CD8-positive, alpha-beta memory T cell (primary cell): ENCODE measurements around the gene DENND5A. TPM values are rescaled to one million over a fixed set of nuclear protein-coding genes. Genes with fewer than 3 reads are reported as not detected.
"Not testable (repeated sequence)": the region's sequence is repeated elsewhere in the genome, so short reads cannot be mapped to it uniquely, and the experiment has no call there.

ENCODE experiments used
- CTCF ChIA-PET: fragments of 350-600 bp; sonication (Branson Sonifier 250); formaldehyde crosslinking; loops from one replicate; lab custom pipeline; 2021; ENCODE audit warnings: antibody characterized with exemption; lab: Charles Lee
- POLR2A ChIA-PET: fragments of 350-600 bp; sonication (Branson Sonifier 250); formaldehyde crosslinking; loops from one replicate; lab custom pipeline; 2021; ENCODE audit warnings: antibody characterized with exemption; lab: Charles Lee
- DNase-seq, 5 donors: peaks; one replicate each; pipeline versions ENCODE4 v3.0.0 to v3.0.0-alpha.2; 2020 to 2022; ENCODE audit warnings: mixed read lengths in 1 of 5
- H3K27ac ChIP-seq: one replicate; pipeline ENCODE4 v1.7.0; 2013; ENCODE audit warnings: low read depth, mild to moderate bottlenecking, low read length, moderate library complexity
- H3K27me3 ChIP-seq: 2 replicates; pipeline ENCODE4 v1.7.0; 2013; ENCODE audit warnings: low read length, mild to moderate bottlenecking; ENCODE audit not compliant: insufficient read depth, poor library complexity, severe bottlenecking
- H3K36me3 ChIP-seq: 2 replicates; pipeline ENCODE4 v1.7.0; 2013; ENCODE audit warnings: mild to moderate bottlenecking, low read length, moderate library complexity; ENCODE audit not compliant: insufficient read depth
- H3K4me1 ChIP-seq: 2 replicates; pipeline ENCODE4 v1.7.0; 2013; ENCODE audit warnings: mild to moderate bottlenecking, low read length, moderate library complexity; ENCODE audit not compliant: insufficient read depth
- H3K4me3 ChIP-seq: 2 replicates; pipeline ENCODE4 v1.7.0; 2013; ENCODE audit warnings: mild to moderate bottlenecking, low read length
- H3K9me3 ChIP-seq: 2 replicates; pipeline ENCODE4 v1.7.0; 2013; ENCODE audit warnings: mild to moderate bottlenecking, low read length
- H3K27ac Mint-ChIP-seq, 8 donors: one replicate each; pipeline ENCODE4 v1.8.0; 2020 to 2021; ENCODE audit warnings: mixed read lengths in 8 of 8, mild to moderate bottlenecking in 6 of 8, inconsistent platforms in 3 of 8, moderate library complexity in 3 of 8
- H3K27me3 Mint-ChIP-seq, 2 donors: one replicate each; pipeline ENCODE4 v1.8.0; 2020 to 2021; ENCODE audit warnings: mixed read lengths in 2 of 2, mild to moderate bottlenecking in 1 of 2, moderate library complexity in 1 of 2
- H3K36me3 Mint-ChIP-seq, 3 donors: one replicate each; pipeline ENCODE4 v1.8.0; 2020 to 2021; ENCODE audit warnings: mixed read lengths in 3 of 3, inconsistent platforms in 1 of 3, mild to moderate bottlenecking in 1 of 3
- H3K4me1 Mint-ChIP-seq, 3 donors: one replicate each; pipeline ENCODE4 v1.8.0; 2020 to 2021; ENCODE audit warnings: mixed read lengths in 3 of 3, inconsistent platforms in 1 of 3, mild to moderate bottlenecking in 1 of 3
- H3K4me3 Mint-ChIP-seq, 7 donors: one replicate each; pipeline ENCODE4 v1.8.0; 2020 to 2021; ENCODE audit warnings: mixed read lengths in 7 of 7, mild to moderate bottlenecking in 6 of 7, moderate library complexity in 4 of 7, inconsistent platforms in 2 of 7
- H3K9me3 Mint-ChIP-seq, 5 donors: one replicate each; pipeline ENCODE4 v1.8.0; 2020 to 2022; ENCODE audit warnings: mixed read lengths in 5 of 5, mild to moderate bottlenecking in 3 of 5, moderate library complexity in 2 of 5, inconsistent platforms in 1 of 5
- polyA plus RNA-seq: library from polyadenylated mRNA; unstranded; fragments of 300-500 nt; fragmentation: Illumina TruSeq; gene quantifications from one replicate; pipeline ENCODE4 v1.2.3, GENCODE V29; 2021
- total RNA-seq, 2 experiments: library from RNA; stranded (reverse); gene quantifications; one replicate each; pipeline ENCODE4 v1.2.3, GENCODE V29; 2021

The DENND5A gene
- total and polyA plus RNA-seq, 3 experiments from 2014 or later, result 13.1 to 27.9 (median 25.8) TPM

- no peaks in the 10 kb centered on the region for H3K36me3 ChIP-seq
- no peak for DNase-seq
- H3K4me3 ChIP-seq, result no peak overlapping the region
- Mint-ChIP-seq H3K27ac (no peak overlapping the region), H3K9me3 (no peaks in the 10 kb centered on the region), H3K4me3 (no peak overlapping the region), H3K36me3 (no peaks in the 10 kb centered on the region), H3K27me3 (peaks cover 0 to 2% of the 10 kb centered on the region in 2 donors), H3K4me1 (peaks cover 10 to 21% (median 15%) of the 10 kb centered on the region in 3 donors)
- ChIA-PET POLR2A (interaction anchor here (0.5 kb wide), 1 partner anchor 217 kb away, joined by 3 read pairs; no protein-coding TSS in a partner anchor), CTCF (no interaction called here)
- no peak overlapping the region for H3K27ac ChIP-seq
- H3K27me3 ChIP-seq, result no peaks in the 10 kb centered on the region
- H3K4me1 ChIP-seq, result peaks cover 6% of the 10 kb centered on the region
- H3K9me3 ChIP-seq, result no peaks in the 10 kb centered on the region
Measured at GRCh38 chr11:9225748-9226298, 39.3 kb downstream of the DENND5A start.

GRCh38 chr11:9222654-9223053 is 42.5 kb downstream of the DENND5A start:
- Histone ChIP-seq H3K36me3 (no peaks in the 10 kb centered on the region), H3K4me1 (no peaks in the 10 kb centered on the region), H3K27me3 (no peaks in the 10 kb centered on the region), H3K27ac (no peak overlapping the region), H3K4me3 (no peak overlapping the region), H3K9me3 (no peaks in the 10 kb centered on the region)
- H3K36me3 Mint-ChIP-seq, result no peaks in the 10 kb centered on the region
- H3K27me3 Mint-ChIP-seq, result peaks cover 0 to 2% of the 10 kb centered on the region in 2 donors
- H3K9me3 Mint-ChIP-seq, result no peaks in the 10 kb centered on the region
- peaks cover 2 to 15% (median 6%) of the 10 kb centered on the region in 3 donors for H3K4me1 Mint-ChIP-seq
- peak overlapping the region in 1 of 8 donors; percentile 66 for H3K27ac Mint-ChIP-seq
- H3K4me3 Mint-ChIP-seq, result no peak overlapping the region
- ChIA-PET CTCF (interaction anchor here (0.6 kb wide), 1 partner anchor 31 kb away, joined by 3 read pairs; no protein-coding TSS in a partner anchor), POLR2A (no interaction called here)
- DNase-seq, result no peak

GRCh38 chr11:9220853-9221252 is 44.3 kb downstream of the DENND5A start:
- H3K4me1 Mint-ChIP-seq, H3K27ac ChIP-seq, H3K36me3 ChIP-seq, H3K4me1 ChIP-seq, DNase-seq, H3K9me3 Mint-ChIP-seq, H3K9me3 ChIP-seq, H3K4me3 Mint-ChIP-seq, H3K27ac Mint-ChIP-seq, H3K27me3 Mint-ChIP-seq, H3K4me3 ChIP-seq, POLR2A ChIA-PET, H3K27me3 ChIP-seq, CTCF ChIA-PET, H3K36me3 Mint-ChIP-seq: not testable (repeated sequence)

GRCh38 chr11:9219572-9219971 is 45.6 kb downstream of the DENND5A start:
- ChIA-PET POLR2A (no interaction called here), CTCF (no interaction called here)
- no peak for DNase-seq
- peaks cover 2 to 11% (median 10%) of the 10 kb centered on the region in 3 donors for H3K4me1 Mint-ChIP-seq
- H3K9me3 Mint-ChIP-seq, result no peaks in the 10 kb centered on the region
- peak overlapping the region in 1 of 8 donors; percentile 43 for H3K27ac Mint-ChIP-seq
- Histone ChIP-seq H3K27me3 (no peaks in the 10 kb centered on the region), H3K36me3 (no peaks in the 10 kb centered on the region), H3K9me3 (no peaks in the 10 kb centered on the region), H3K27ac (no peak overlapping the region), H3K4me3 (no peak overlapping the region), H3K4me1 (peaks cover 16% of the 10 kb centered on the region)
- no peak overlapping the region for H3K4me3 Mint-ChIP-seq
- H3K27me3 Mint-ChIP-seq, result no peaks in the 10 kb centered on the region
- no peaks in the 10 kb centered on the region for H3K36me3 Mint-ChIP-seq

GRCh38 chr11:9219115-9219514 is 46.0 kb downstream of the DENND5A start:
- Histone ChIP-seq H3K4me3 (no peak overlapping the region), H3K9me3 (no peaks in the 10 kb centered on the region), H3K27me3 (no peaks in the 10 kb centered on the region), H3K4me1 (peaks cover 16% of the 10 kb centered on the region), H3K36me3 (no peaks in the 10 kb centered on the region), H3K27ac (no peak overlapping the region)
- Mint-ChIP-seq H3K4me3 (no peak overlapping the region), H3K27ac (no peak overlapping the region), H3K36me3 (no peaks in the 10 kb centered on the region), H3K4me1 (peaks cover 3 to 15% (median 14%) of the 10 kb centered on the region in 3 donors), H3K27me3 (no peaks in the 10 kb centered on the region), H3K9me3 (no peaks in the 10 kb centered on the region)
- ChIA-PET CTCF (no interaction called here), POLR2A (no interaction called here)
- DNase-seq, result no peak

- H3K9me3 ChIP-seq, result no peaks in the 10 kb centered on the region
- no peak overlapping the region for H3K27ac ChIP-seq
- H3K4me3 Mint-ChIP-seq, result no peak overlapping the region
- H3K4me1 ChIP-seq, result peaks cover 21% of the 10 kb centered on the region
- DNase-seq, result no peak
- peaks cover 8 to 43% (median 41%) of the 10 kb centered on the region in 3 donors for H3K4me1 Mint-ChIP-seq
- no peaks in the 10 kb centered on the region for H3K36me3 Mint-ChIP-seq
- no peaks in the 10 kb centered on the region for H3K27me3 Mint-ChIP-seq
- H3K36me3 ChIP-seq, result no peaks in the 10 kb centered on the region
- CTCF ChIA-PET, result no interaction called here
- POLR2A ChIA-PET, result no interaction called here
- no peaks in the 10 kb centered on the region for H3K9me3 Mint-ChIP-seq
- H3K4me3 ChIP-seq, result no peak overlapping the region
- H3K27me3 ChIP-seq, result no peaks in the 10 kb centered on the region
- H3K27ac Mint-ChIP-seq, result peak overlapping the region in 1 of 8 donors; percentile 47
Measured at GRCh38 chr11:9214765-9215164, 50.4 kb downstream of the DENND5A start.

- Histone ChIP-seq H3K27ac (no peak overlapping the region), H3K4me1 (peaks cover 22% of the 10 kb centered on the region), H3K4me3 (no peak overlapping the region), H3K27me3 (no peaks in the 10 kb centered on the region), H3K36me3 (no peaks in the 10 kb centered on the region), H3K9me3 (no peaks in the 10 kb centered on the region)
- H3K9me3 Mint-ChIP-seq, result no peaks in the 10 kb centered on the region
- peaks cover 14 to 50% (median 47%) of the 10 kb centered on the region in 3 donors for H3K4me1 Mint-ChIP-seq
- no peaks in the 10 kb centered on the region for H3K36me3 Mint-ChIP-seq
- H3K27ac Mint-ChIP-seq, result peak overlapping the region in 2 of 8 donors; percentile 43 to 81
- H3K4me3 Mint-ChIP-seq, result no peak overlapping the region
- no peaks in the 10 kb centered on the region for H3K27me3 Mint-ChIP-seq
- ChIA-PET CTCF (interaction anchor here (0.8 kb wide), 1 partner anchor 19 kb away, joined by 3 read pairs; no protein-coding TSS in a partner anchor), POLR2A (no interaction called here)
- no peak for DNase-seq
Measured at GRCh38 chr11:9211322-9211721, 53.8 kb downstream of the DENND5A start.

- Mint-ChIP-seq H3K9me3 (no peaks in the 10 kb centered on the region), H3K27ac (no peak overlapping the region), H3K27me3 (no peaks in the 10 kb centered on the region), H3K36me3 (peaks cover 0 to 1% (median 0%) of the 10 kb centered on the region in 3 donors), H3K4me3 (no peak overlapping the region), H3K4me1 (peaks cover 14 to 47% (median 47%) of the 10 kb centered on the region in 3 donors)
- Histone ChIP-seq H3K36me3 (no peaks in the 10 kb centered on the region), H3K4me3 (no peak overlapping the region), H3K27ac (no peak overlapping the region), H3K4me1 (peaks cover 20% of the 10 kb centered on the region), H3K27me3 (no peaks in the 10 kb centered on the region), H3K9me3 (no peaks in the 10 kb centered on the region)
- POLR2A ChIA-PET, result no interaction called here
- CTCF ChIA-PET, result interaction anchor here (0.8 kb wide), 1 partner anchor 19 kb away, joined by 3 read pairs; no protein-coding TSS in a partner anchor
- DNase-seq, result no peak
Measured at GRCh38 chr11:9210922-9211320, 54.2 kb downstream of the DENND5A start.
